Kidney tubule cell (primary cell): ENCODE measurements around the gene TBC1D2.
"Not testable (repeated sequence)": the region's sequence is repeated elsewhere in the genome, so short reads cannot be mapped to it uniquely, and the experiment has no call there.

Experiments
- DNase-seq: peaks from one replicate; pipeline ENCODE4 v3.0.0-alpha.2; 2018; ENCODE audit warnings: low spot score

Gene TBC1D2

DNA sequence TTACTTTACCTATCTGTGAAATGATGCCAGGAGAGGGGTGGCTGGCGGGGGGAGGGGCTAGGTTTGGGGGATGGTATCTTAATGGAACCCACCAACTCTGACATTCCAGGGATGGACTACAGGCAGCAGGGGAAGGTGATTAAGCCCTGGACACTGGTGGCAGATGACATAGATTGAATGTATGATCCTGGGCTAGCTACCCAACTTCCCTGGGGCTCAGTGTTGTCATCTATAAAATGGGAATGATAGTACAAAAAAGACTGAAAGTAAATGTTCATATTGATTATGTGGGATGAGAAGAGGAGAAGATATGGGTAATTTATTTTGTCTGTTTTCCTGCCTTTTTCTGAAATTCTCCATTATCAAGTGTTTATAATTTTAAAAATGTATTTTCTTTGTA, 69.2 kb downstream of the TBC1D2 start:
- no peak for DNase-seq

GRCh38 chr9:98185611-98186171, 69.8 kb downstream of the TBC1D2 start:
- no peak for DNase-seq

GRCh38 chr9:98185021-98185567, 70.4 kb downstream of the TBC1D2 start:
- DNase-seq: peak; percentile 32

- DNase-seq: no peak
These were observed 71.1 kb downstream of the TBC1D2 start for GRCh38 chr9:98184326-98184725.

GRCh38 chr9:98182889-98183599, 72.4 kb downstream of the TBC1D2 start:
- no peak for DNase-seq

DNA sequence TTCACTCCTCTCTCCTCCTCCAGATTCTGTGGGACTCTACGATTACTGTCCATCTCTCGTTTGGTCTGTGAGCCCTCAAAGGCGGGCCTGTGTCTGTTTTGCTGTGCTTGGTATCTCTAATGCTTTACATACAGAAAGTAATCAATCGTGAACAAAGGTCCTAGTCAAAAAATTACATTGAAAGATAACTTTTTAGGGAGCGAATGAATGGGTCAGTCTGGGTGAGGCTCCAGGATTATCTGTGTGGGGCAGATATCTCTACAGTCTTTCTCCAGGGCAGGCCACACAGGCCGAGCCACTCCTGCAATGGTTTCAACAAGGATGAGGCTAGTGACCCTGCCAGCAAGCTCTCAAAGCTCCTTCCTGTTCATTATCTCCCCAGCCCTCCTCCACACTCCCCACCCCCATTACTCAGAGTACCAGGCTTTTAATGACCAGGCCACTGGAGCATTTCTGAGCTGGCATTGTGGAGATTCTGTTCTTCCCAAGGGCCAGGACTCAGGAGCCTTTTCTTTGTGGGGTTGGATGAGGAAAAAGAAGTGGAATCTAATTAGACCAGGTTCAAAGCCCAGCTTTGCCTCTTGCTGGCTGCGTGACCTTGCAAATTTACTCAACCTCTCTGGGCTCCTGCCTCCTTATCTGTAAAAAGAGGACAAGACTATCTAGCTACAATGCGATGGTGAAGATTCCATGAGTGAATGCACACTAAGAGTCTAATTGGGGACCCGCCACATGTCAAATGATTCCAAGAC, 73.2 kb downstream of the TBC1D2 start:
- no peak for DNase-seq

- no peak for DNase-seq
These were observed 73.7 kb downstream of the TBC1D2 start for GRCh38 chr9:98181746-98182068.

DNA sequence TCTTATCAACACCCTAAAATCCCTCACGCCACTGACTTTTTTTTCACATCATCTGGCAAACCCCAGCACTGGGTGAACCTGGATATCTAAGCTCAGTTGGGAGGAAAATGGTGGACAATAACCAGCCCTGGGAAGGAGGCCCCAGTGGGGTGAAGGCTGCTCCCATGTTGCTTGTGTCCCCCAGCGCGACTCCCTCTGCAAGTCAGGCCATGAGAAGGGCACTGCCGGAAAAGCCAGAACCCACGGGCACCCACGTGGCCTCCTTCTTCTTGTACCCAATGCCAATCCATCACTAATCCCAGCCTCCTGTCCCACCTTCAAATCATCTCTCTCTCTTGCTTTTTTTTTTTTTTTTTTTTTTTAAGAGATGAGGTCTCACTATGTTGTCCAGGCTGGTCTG, 74.5 kb downstream of the TBC1D2 start:
- no peak for DNase-seq

DNA sequence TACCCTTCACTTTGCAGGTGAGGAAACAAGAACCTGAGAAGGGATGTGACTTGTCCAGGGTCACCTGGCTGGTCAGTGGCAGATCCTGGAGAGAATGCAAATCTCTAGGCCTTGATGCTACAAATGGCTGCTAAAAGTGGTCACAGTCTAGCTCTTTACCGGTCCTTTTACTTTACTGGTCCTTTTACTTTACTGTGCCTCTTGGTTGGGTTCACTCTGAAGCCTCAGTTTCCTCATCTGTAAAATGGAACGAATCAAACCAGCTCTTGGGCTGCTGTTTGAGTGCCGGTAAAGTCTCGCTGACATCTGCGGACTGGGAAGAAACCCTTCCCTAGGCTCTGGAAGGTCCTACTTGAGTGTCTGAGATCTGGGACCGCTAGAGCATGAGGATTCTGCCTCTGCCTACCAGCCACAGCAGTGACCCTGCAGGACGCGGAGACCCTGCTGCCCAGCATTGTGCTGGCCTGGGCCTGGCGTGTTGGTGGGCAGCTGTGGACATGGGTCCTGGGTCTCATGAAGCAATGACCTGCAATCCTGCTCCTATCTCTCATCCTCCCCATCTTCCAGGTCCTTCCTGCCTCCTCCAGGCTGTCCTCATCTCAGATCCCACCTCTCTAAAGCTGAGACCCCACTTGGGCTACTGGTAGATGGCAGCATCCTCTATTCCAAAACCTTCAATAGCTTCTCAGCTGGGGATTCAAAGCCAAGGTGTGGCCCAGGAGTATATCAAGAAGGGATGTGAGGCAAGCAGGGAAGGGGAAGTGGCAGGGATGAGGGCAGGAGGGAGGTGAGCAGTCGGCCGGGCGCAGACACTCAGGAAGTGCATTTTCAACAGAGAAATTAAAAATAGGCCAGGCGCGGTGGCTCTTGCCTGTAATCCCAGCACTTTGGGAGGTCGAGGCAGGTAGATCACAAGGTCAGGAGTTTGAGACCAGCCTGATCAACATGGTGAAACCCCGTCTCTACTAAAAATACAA, 76.3 kb downstream of the TBC1D2 start:
- DNase-seq: no peak

- no peak for DNase-seq
These were observed 78.8 kb downstream of the TBC1D2 start for GRCh38 chr9:98176391-98177259.

GRCh38 chr9:98175762-98176161, 79.7 kb downstream of the TBC1D2 start:
- DNase-seq: no peak

DNA sequence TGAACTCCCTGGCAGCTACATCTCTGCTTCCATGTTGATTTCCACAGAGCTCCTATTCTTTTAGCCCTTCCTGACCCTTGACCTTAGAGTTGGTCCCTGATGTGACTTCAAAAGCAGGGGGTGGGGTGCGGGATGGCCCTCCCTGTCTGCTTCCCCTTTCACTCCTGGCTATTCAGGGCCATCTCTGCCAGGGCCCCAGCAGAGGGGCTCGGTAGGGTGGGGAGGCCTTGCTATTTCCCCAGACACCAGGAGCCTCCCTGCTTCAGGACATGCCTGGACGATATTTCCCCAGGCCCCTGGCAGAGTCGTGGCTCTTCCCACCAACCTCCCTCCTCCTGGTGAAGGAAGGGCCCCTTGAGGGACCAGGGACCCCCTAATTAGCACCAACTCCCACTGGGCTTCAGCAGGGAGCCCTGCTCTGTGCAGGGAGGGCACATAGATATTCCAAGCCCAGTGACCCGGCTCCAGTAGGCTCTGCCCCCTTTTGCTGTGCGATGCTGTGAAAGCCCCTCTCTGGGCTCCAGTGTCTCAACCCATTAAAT, 80.3 kb downstream of the TBC1D2 start:
- DNase-seq: no peak

GRCh38 chr9:98174502-98174918, 80.9 kb downstream of the TBC1D2 start:
- not testable (repeated sequence) for DNase-seq

DNA sequence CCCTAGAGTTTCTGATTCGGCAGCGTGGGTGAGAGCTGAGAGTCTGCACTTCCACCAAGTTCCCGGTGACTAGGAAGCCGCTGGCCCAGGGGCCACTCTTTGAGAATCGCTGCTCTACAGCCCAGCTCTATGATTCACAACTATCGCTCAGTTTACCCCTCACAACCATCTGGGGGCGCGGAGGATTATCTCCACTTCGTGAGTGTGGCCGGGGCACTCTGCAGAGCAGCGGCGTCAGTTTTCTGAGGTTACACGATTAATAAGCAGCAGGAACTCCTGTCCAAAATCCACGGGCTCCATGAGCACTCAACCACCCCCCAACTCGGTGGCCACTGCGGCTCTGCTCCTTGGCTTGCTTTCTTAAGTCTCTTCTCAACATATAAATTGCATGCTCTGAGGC, 82.3 kb downstream of the TBC1D2 start:
- DNase-seq: no peak

DNA sequence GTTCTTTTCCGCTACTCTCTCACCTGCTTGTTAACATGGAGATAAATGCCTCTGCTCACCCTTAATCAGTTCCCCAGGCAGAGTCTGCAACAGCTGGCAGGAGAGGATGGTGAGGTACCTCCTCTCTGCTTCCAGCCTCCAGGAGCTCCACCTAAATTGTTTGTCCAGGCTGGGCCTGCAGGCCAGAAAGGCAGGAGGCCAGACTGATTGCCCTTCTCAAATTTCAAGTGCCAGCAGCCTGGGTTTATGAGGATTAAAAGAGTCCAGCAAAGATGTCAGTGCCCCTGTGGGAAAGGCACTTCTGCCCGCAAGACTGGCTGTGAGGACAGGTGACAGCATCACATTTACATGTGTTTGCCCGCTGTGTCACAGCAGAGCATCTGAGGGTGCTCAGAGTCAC, 82.8 kb downstream of the TBC1D2 start:
- DNase-seq: no peak

DNA sequence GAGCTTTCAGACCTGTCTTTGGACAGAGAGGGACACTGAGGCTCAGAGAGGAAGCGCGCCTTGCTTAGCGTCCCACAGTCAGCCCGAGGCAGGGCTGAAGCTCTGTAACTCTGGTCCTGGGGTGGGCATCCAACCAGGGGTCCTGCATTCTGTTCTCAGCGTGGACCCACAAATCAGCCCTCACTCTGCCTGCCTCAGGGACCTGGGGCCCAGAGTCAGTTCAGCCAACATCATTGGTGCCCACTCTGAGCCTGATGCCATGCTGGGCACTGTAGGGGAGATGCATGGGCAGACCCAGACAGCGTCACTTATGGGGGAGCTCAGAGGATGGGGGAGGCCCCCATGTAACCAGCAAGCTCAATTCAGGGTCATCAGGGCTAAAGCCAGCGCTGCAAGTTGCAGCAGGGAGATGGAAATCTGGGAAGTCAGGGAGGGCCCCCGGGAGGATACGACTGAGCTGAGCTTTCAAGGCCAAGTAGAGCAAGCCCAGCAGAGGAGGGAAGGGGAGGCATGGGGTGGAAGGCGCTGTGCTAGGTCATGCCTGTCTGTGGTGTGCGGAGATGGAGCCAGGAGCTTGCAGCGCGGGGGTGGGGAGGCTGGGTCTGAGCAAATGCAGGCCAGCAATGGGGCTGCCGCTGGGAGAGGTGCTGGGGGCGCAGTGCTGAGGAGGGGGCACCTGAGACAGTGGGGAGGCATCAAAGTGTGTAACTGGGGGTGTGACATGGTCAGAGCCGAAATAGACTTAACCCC, 84.1 kb downstream of the TBC1D2 start:
- no peak for DNase-seq

GRCh38 chr9:98168941-98169488, 86.4 kb downstream of the TBC1D2 start:
- DNase-seq: no peak

DNA sequence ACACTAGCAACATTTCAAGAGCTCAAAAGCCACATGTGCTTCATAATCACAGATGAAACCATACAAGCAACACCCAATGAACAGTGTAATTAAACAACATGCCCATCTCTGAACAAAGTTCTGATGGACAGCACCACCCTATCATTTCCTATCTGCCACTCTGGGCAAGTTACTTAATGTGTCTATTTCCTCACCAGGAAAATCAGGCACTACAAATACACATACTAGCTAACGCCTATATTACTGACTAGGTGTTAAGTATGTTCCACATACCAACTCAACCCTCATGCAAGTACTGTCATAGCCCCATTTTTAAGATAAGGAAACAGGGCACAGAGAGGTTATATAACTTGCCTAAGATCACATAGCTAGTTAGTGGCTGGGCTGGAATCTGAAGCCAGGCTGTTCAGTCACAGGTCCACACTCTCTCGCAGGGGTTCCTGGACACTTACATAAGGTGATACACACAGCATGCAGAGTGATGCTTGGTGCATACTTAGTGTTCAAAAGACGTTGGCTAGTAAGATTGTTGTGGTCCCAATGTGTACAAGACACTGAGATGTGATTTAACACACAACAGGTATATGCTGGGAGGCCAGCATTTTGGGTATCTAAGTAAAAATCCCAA, 87.2 kb downstream of the TBC1D2 start:
- no peak for DNase-seq

DNA sequence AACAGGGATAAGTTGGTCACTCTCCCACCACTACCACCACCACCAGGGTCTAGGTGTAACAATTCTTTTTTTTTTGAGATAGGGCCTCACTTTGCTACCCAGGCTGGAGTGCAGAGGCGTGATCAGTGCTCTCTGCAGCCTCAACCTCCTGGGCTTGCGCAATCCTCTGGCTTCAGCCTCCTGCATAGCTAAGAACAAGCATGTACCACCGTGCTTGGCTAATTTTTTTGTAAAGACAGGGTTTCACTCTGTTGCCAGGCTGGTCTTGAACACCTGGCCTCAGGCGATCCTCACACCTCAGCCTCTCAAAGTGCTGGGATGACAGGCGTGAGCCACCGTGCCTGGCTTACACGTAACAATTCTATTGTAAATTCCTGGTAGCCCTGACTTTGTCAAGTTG, 90.5 kb downstream of the TBC1D2 start:
- DNase-seq: no peak
